Left colon (tissue), 2 donors: Measurements from ENCODE around the gene TTN. TPM values are rescaled to one million over a fixed set of nuclear protein-coding genes. Genes with fewer than 3 reads are reported as not detected.

Source experiments
- ATAC-seq: fragments of 200-7000 bp; cut with Tn5 transposase; one replicate; pipeline ENCODE4 v1.9.1; 2020; ENCODE audit warnings: mild to moderate bottlenecking, moderate library complexity
- DNase-seq, 2 donors: peaks; one replicate each; pipeline ENCODE4 v3.0.0-alpha.2; 2020
- intact Hi-C, 2 donors: fragments of 100-400 bp; cut with DNase I in 1 of 2; cut with micrococcal nuclease in 1 of 2; formaldehyde crosslinking; loops; one replicate each; pipeline versions ENCODE4 v1.11.2 to v1.14.0; 2022; cut with DNase I, micrococcal nuclease
- long read RNA-seq: library from polyadenylated mRNA; unstranded; transcript quantifications from one replicate; pipeline ENCODE4 v2.0.0, GENCODE V29; 2021
- total RNA-seq, 2 donors: library from RNA; stranded (reverse); fragmentation: NEBNext Ultra II Directional; extraction: Animal tissue kit (Norgen Biotek cat#: 25700); gene quantifications; one replicate each; pipeline ENCODE4 v1.2.1, GENCODE V29; 2021
- donor health status: DM: no; HTN: no; CAD: no.
- donor health status: DM: yes; HTN: yes; CAD: no.

TTN gene
- total RNA-seq = 1 to 10 TPM; 1.7 to 3.4 TPM
- long read RNA-seq, partial matches to known transcripts = 0 of 2 reads
- long read RNA-seq, other reads (novel, unspliced or antisense) = 2 of 2 reads

GRCh38 chr2:178807227-178808008 is at the start of gene TTN:
Gene TTN (minus strand): TSS chr2:178807423. CDS start chr2:178804642, 2,781 bp downstream.
- ATAC-seq (no peak), DNase-seq (no peak)
- intact Hi-C loops = loop anchor here in 1 of 2 donors (10.0 kb wide), 1 partner anchor 107 kb away; no protein-coding TSS in a partner anchor

GRCh38 chr2:178855151-178855550 is 47.9 kb upstream of the TTN start:
- DNase-seq (no peak), ATAC-seq (no peak)
- intact Hi-C loops = no loop called here

DNA sequence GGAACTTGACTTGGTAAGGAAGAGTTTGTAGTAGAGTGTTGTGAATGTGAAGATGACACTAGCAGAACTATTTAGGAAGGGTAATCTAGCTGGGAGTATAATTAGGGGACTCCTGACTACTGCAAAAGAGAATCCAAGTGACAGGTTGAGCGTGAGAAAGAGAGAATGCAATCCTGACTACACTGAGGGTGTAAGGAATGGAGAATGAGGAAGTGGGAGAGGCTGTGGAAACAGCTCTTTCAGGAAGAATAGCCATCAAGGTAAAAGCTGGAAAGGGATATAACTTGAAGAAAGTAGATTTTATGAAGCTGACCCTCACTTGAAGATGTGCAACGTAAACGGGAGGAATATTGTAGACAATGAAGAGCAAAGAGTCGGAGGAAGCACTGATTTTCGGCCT is 41.1 kb upstream of the TTN start:
- DNase-seq (no peak), ATAC-seq (no peak)
- intact Hi-C loops = no loop called here

DNA sequence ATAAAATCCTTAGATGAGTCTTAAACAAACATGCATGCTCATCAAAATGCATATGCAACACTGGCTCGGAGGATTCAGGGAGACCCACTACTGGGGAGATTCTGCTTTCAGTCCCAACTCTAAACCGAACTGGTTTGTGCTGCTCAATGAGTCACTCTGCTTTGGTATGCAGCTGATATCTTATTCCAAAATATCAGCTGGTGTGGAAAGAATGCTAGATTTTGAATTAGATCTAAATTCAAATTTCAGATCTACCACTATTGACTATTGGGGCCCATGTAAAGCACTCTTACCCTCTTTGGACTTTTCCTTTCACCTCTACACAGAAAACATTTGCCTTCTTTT is 39.2 kb upstream of the TTN start:
- DNase-seq = no peak
- no peak for ATAC-seq
- intact Hi-C loops = no loop called here

- intact Hi-C loops = no loop called here
- DNase-seq = no peak
- ATAC-seq = no peak
Measured at GRCh38 chr2:178845566-178846457, 38.6 kb upstream of the TTN start.

GRCh38 chr2:178844701-178845100 is 37.5 kb upstream of the TTN start:
- no peak for ATAC-seq
- no peak for DNase-seq
- intact Hi-C loops = no loop called here

DNA sequence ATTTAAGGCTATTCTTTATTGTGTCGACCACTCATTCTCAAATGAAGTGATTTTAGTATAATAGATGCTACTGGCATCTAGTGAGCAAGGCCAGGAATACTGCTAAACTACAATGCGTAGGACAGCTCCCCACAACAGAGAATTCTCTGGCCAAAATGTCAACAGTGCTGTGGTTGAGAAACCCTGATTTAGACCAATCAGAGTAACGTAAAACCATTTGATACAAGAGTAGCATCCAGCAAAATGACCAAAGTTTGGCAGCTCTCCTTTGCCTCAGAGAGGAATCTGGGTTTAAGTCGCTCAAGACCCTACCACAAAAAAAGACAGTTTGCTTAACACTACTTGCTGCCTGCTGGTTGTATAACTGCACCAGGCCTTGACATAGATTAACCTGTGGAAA is 37.0 kb upstream of the TTN start:
- intact Hi-C loops = no loop called here
- ATAC-seq (no peak), DNase-seq (no peak)

DNA sequence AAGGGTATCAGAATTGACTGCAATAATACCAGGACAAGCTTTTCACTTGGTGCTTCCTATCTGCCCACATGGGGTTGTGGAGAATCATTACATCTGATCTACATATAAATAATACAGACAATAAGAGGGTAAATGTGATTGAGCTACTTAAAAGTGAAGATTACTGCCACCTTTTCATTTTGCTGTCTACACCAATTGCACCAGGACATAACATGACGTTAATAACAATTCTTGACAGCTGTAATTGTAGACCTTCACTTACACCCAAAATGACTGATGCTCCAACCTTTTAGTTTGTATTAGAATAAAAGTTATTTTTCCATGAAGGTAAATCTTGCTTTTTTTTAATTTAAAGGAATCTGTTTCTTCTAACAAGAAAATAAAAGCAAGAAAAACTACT is 36.5 kb upstream of the TTN start:
- intact Hi-C loops = no loop called here
- DNase-seq (no peak), ATAC-seq (no peak)

GRCh38 chr2:178836807-178837206 is 29.6 kb upstream of the TTN start:
- DNase-seq = no peak
- intact Hi-C loops = no loop called here
- ATAC-seq = no peak

DNA sequence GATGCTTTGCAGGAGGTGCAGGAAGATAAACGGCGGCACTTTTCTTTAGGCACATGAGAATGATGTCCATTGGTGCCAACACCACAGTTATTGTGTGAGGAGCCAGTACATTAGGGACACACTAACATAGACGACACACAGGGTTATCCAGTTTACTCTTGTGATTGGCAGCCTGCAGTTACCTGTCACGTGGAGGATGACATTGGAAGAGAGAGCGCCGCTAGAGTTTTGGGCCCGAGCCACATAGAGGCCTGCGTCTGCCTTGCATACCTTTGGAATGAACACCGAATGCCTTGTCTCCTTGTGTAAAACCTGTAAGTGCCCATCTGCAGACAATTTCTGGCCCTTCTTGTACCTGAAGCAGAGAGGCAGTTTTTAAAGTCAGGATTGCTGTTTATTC is 26.9 kb upstream of the TTN start:
- no peak for ATAC-seq
- intact Hi-C loops = no loop called here
- no peak for DNase-seq

DNA sequence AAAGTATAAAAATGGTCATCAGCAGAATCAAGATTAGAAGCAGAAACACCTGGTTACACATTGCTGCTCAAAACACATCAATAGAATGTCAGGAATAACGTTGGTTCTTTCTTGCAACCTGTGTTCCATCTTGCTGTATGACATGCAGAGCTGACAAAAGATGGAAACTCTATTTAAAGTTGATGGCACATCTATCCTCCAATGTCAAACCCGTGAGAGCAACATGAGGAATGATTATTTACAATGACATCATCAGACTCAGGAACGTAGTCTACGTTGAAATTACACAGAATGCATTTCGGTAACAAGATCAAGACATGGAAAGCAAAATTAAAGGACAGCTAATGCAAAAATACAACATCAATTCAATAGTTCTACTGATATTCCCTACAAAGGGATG is 26.2 kb upstream of the TTN start:
- intact Hi-C loops = no loop called here
- no peak for DNase-seq
- ATAC-seq = no peak

DNA sequence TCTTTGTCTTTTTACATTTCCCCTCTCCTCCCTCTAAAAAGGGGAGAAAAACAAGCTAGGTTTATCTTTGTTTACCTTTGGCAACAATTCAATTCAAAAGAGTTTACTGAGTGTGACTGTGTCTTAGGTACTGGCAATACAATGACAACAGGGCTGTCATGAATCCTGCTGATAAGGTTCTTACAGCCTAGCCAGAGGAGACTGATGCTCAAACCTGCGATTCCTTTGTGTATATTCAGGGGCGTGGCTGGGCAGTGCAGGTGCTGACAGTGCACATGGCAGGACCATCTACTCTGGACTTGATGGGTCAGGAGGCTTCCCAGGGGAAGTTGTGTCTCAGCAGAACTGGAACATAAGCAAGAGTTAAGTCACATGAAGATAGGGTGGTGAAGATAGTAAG is 23.2 kb upstream of the TTN start:
- intact Hi-C loops = no loop called here
- DNase-seq = no peak
- ATAC-seq = no peak

GRCh38 chr2:178829981-178830380 is 22.8 kb upstream of the TTN start:
- ATAC-seq (no peak), DNase-seq (no peak)
- intact Hi-C loops = no loop called here

- ATAC-seq = no peak
Measured at GRCh38 chr2:178829299-178829960, 22.2 kb upstream of the TTN start.

DNA sequence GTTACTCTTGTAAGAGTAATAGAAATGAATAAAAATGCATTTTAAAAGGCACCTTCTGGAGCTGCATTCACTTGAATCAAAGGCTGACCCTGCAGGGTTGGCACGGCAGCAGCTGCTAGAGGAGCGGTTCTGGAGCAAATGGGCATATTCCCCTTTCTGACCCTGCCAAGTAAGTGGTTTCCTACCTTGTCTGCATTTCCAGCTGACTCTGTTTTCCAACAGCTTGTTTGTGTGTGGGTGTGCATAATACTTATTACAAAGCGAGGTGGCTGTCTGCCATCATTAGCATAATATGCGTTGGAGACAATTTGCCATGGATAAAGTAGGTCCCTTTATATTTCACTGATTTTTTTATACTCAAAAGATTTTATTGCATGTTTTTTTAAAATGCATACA is 21.3 kb upstream of the TTN start:
- intact Hi-C loops = no loop called here
- ATAC-seq = no peak
- DNase-seq = no peak

More at GRCh38 chr2:178829299-178829960, 22.2 kb upstream of the TTN start:
- intact Hi-C loops = no loop called here
- DNase-seq = no peak

DNA sequence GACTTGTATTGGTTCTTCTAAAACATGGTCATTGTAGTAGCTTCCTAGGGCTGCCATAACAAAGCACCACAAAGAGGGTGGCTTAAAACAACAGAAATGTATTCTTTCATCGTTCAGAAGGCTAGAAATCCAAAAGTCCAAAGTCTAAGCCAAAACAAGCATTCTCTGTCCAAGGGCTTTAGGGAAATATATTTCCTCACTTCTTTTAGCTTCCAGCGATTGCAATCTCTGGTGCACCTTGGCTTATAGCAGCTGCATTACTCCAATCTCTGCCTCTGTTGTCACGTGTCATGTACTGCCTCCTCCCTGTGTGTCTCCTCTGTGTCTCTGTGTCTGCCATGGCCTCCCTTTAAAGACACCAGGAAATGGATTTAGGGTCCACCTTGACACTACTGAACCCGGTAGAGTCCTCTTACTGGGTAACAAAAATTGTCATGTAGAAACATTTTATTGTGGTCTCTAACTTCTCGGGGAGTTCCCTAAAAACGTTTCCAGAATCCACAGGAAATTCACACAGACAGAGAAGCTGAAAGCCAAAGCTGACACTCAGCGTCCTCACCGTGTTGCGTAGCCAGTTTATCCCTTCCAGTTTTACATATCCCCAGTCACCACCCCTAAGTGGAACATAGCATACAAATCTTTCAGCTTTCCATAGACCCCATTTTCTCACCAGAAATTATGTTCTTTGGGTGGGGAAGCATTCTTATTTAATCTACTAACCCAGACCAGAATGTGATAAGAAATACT is 20.7 kb upstream of the TTN start:
- intact Hi-C loops = no loop called here
- no peak for ATAC-seq
- DNase-seq = no peak

DNA sequence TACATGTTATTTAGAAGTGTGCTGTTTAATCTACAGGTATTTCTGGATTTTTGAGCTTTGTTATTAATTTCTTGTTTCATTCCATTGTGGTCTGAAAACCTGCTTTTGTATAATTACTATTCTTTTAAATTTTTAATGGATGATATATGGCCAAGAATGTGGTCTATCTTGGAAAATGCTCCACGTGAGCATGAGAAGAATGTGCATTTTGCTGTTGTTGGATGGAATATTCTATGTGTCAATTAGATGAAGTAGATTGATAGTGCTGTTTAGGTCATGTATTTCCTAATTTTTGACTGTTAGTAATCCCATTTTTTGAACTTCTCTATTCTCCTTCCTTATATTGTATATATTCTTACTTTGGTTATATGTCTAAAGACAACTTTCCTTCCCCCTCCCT is 19.9 kb upstream of the TTN start:
- DNase-seq (no peak), ATAC-seq (no peak)
- intact Hi-C loops = no loop called here

DNA sequence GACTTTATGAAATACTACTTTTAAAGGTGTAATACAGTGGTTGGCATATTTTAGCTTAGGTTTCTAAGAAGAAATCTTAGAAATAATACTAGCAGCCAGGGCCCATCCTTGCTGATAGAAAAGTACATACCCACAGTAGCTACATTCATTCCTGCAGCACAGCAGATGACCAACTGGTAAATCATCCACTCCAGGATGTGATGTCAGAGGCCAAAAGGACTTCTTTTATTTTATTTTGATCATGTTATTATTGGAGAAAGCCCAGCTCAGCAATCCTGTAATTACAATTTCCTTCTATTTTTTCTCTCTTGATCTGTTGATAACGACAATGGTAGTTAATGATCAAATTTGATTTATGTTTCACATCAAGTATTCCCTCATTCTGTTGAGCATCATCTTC is 18.0 kb upstream of the TTN start:
- DNase-seq (no peak), ATAC-seq (no peak)
- intact Hi-C loops = no loop called here

DNA sequence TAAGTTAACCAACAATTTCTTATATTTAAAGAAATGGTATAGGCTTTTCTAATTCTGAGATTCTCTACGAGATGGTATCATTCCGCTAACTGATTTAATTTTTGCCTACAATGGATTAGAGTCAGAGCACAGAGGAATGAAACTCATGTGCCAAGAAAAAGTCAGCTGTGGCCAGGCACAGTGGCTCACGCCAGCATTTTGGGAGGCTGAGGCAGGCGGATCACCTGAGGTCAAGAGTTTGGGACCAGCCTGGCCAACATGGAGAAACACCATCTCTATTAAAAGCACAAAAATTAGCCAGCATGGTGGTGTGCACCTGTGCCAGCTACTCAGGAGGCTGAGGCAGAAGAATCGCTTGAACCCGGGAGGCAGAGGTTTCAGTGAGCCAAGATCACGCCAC is 17.0 kb upstream of the TTN start:
- DNase-seq = no peak
- no peak for ATAC-seq
- intact Hi-C loops = no loop called here
